AG10803 (cell line): ENCODE data around the gene BAIAP2L1.

Experiments used
- DNase-seq: peaks from one replicate; pipeline ENCODE4 v3.0.0; 2010; ENCODE audit warnings: low read depth
- H3K4me3 ChIP-seq: 2 replicates; pipeline ENCODE4 v1.5.1; 2011; ENCODE audit warnings: mild to moderate bottlenecking, low read length, control low read depth
- TF ChIP-seq, protein P1 (sequence below): conservative IDR thresholded peaks from 2 replicates; pipeline ENCODE4 v1.5.1; 2011; ENCODE audit warnings: mild to moderate bottlenecking, low read length, control low read depth, inconsistent platforms

The BAIAP2L1 gene

GRCh38 chr7:98305951-98306535 lies 94.8 kb downstream of the BAIAP2L1 start:
- H3K4me3 ChIP-seq = no peak overlapping the region
- TF ChIP-seq, protein P1, sequence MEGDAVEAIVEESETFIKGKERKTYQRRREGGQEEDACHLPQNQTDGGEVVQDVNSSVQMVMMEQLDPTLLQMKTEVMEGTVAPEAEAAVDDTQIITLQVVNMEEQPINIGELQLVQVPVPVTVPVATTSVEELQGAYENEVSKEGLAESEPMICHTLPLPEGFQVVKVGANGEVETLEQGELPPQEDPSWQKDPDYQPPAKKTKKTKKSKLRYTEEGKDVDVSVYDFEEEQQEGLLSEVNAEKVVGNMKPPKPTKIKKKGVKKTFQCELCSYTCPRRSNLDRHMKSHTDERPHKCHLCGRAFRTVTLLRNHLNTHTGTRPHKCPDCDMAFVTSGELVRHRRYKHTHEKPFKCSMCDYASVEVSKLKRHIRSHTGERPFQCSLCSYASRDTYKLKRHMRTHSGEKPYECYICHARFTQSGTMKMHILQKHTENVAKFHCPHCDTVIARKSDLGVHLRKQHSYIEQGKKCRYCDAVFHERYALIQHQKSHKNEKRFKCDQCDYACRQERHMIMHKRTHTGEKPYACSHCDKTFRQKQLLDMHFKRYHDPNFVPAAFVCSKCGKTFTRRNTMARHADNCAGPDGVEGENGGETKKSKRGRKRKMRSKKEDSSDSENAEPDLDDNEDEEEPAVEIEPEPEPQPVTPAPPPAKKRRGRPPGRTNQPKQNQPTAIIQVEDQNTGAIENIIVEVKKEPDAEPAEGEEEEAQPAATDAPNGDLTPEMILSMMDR = no peak
- no peak for DNase-seq

DNA sequence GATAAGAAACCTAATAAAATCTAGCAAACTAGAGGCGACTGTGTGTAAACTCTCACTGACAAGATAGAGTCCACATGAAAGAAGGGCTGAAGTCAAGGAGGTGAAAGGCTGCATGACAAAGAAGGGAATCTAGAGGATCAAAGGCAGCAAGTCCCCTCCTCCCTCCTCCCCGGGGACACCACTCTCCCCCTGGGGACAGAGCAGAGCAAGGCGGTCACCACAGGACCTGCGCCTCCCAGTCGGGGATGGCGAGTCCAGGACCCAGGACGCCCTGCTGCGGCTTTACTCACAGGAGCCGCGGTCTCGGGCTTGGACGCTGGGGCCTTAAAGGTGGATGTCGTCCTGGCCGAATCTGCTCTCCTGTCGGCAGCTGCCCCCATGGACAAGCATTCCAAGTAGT lies 97.0 kb downstream of the BAIAP2L1 start:
- DNase-seq = no peak
- no peak overlapping the region for H3K4me3 ChIP-seq
- TF ChIP-seq, protein P1 = no peak

DNA sequence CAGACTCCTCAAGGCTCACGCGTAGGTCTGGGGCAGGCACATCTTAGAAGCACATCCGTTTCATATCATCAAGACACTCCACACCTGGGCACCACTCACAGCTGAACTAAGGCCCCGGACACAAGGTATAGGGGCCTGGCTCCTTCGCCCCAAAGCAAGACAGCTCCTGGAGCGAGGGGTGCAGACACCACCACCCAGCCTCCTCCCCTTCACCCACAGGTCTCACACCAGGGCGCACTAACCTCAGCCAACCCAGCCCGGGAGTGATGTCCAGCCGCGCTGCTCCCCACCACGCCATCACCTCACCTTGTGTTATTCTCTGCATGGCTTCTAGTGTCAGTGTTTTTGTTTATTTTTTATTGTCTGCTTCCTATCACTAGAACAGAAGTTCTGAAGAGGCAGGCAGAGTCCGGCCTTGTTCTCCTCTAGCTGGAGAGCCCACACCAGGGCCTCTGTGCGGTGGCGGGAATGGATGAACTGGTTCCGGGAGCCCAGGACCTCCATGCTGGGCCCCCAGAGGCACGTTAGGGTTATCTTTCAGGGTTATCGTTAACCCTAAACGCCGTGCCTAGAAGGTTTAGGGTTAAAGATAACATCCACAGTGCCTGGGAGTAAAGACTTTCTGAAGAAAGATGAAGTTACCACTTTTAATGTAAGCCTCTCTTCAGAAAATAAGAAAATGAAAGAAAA lies 97.6 kb downstream of the BAIAP2L1 start:
- H3K4me3 ChIP-seq = no peak overlapping the region
- TF ChIP-seq, protein P1 = no peak
- no peak for DNase-seq

GRCh38 chr7:98301693-98302470 lies 99.0 kb downstream of the BAIAP2L1 start:
- no peak for DNase-seq
- no peak overlapping the region for H3K4me3 ChIP-seq
- TF ChIP-seq, protein P1 = no peak

GRCh38 chr7:98300595-98301372 lies 100.1 kb downstream of the BAIAP2L1 start:
- no peak overlapping the region for H3K4me3 ChIP-seq
- TF ChIP-seq, protein P1 = no peak
- DNase-seq = no peak

DNA sequence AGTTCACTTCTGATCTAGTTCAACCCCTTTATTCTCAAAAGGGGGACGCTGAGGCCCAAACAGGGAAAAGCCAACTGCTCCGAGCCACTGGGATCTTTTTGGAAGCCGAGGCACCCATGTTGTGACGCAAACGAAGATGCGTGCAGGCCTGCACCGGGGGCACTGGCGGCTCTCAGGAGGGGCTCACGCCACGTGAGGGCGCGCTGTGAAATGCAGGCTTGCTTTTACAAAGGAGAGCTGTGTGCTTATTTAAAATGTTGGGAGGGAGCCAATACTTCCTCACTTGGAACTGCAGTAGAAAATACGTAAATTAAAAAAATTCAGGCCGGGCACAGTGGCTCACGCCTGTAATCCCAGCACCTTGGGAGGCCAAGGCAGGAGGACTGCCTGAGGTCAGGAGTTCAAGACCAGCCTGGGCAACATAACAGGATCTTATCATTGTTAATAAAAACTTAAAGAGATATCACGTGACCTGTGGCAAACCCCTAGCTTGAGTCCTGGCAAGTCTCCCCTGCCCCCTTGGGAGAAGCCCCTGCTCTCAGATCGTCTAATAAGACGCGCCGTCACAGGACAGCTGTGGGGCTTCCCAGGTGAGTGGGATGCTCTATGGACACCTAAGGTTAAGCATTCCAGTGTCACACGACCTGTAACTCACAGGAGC lies 103.1 kb downstream of the BAIAP2L1 start:
- TF ChIP-seq, protein P1 = no peak
- no peak for DNase-seq
- no peak overlapping the region for H3K4me3 ChIP-seq
